K562 (cell line): ENCODE results near the gene C10orf90. TPM values are rescaled to one million over a fixed set of nuclear protein-coding genes. Genes with fewer than 3 reads are reported as not detected.

ENCODE experiments used
- ATAC-seq: fragments of 200-7000 bp; cut with Tn5 transposase; 3 replicates; pipeline ENCODE4 v1.9.1; 2020; ENCODE audit warnings: moderate library complexity
- BruUV-seq: library from RNA; stranded (reverse); fragments of 400-500 nt; replicated peaks from 2 replicates; lab custom pipeline; 2021; lab: Mats Ljungman, UMichigan
- CTCF ChIA-PET: fragments of 300-600 bp; formaldehyde crosslinking; extraction: SDS; loops from one replicate; lab custom pipeline; 2021; ENCODE audit warnings: low intra/inter-chr PET ratio; lab: Yijun Ruan, JAX
- POLR2A ChIA-PET: fragments of 300-600, 350-650 bp; sonication (Branson Sonifier 250); formaldehyde crosslinking; extraction: SDS; loops from one replicate; lab custom pipeline; 2021; ENCODE audit warnings: antibody characterized with exemption, inconsistent platforms; lab: Yijun Ruan, JAX
- DNase-seq, 4 experiments: peaks; one replicate each; pipeline versions ENCODE4 v3.0.0 to v3.0.0-alpha.2; 2011 to 2018; ENCODE audit warnings: low spot score in 3 of 4, mixed read lengths in 3 of 4; ENCODE audit errors: extremely low read depth in 1 of 4
- FAIRE-seq: peaks from 2 replicates; lab custom pipeline; 2011; peaks lifted over from hg19 to GRCh38; lab: Jason Lieb, UNC
- H2AFZ ChIP-seq: 2 replicates; pipeline ENCODE4 v1.6.0; 2011; ENCODE audit warnings: low read depth, low read length, control low read depth, inconsistent platforms
- H3K27ac ChIP-seq: fragments of 200-600 bp; 3 replicates; pipeline ENCODE4 v1.8.0; 2011; ENCODE audit warnings: low read depth, mild to moderate bottlenecking, control low read depth, inconsistent platforms, low read length, moderate library complexity, mixed read lengths; ENCODE audit errors: extremely low read depth
- H3K27me3 ChIP-seq, 2 experiments: fragments of 300-600 bp in 1 of 2; 2 replicates in 1 of 2; 3 replicates in 1 of 2; pipeline versions ENCODE4 v1.6.0 to v1.8.0; 2011; ENCODE audit warnings: inconsistent platforms in 2 of 2, low read length in 2 of 2, mild to moderate bottlenecking in 1 of 2, mixed read lengths in 1 of 2, moderate library complexity in 1 of 2; ENCODE audit not compliant: control insufficient read depth in 2 of 2, insufficient read depth in 2 of 2
- H3K36me3 ChIP-seq: fragments of 300-600 bp; 3 replicates; pipeline ENCODE4 v1.8.0; 2011; ENCODE audit warnings: mild to moderate bottlenecking, low read length, inconsistent platforms; ENCODE audit not compliant: control insufficient read depth, insufficient read depth
- H3K4me1 ChIP-seq, 2 experiments: fragments of 200-600 bp in 1 of 2; replicated peaks in 1 of 2; 2 replicates in 1 of 2; 3 replicates in 1 of 2; pipeline versions ENCODE4 v1.5.1 to v1.8.0; 2011; ENCODE audit warnings: inconsistent platforms in 2 of 2, low read length in 2 of 2, mild to moderate bottlenecking in 1 of 2, mixed read lengths in 1 of 2, moderate library complexity in 1 of 2; ENCODE audit not compliant: control insufficient read depth in 2 of 2, insufficient read depth in 2 of 2
- H3K4me2 ChIP-seq: 2 replicates; pipeline ENCODE4 v1.6.1; 2011; ENCODE audit warnings: low read length, control low read depth, inconsistent platforms, mixed read lengths; ENCODE audit not compliant: insufficient read depth
- H3K4me3 ChIP-seq: fragments of 200-600 bp; sonication (generic), shearing (Covaris generic); 2 replicates; pipeline ENCODE4 v1.5.1; 2016; ENCODE audit warnings: control low read depth, inconsistent platforms
- H3K79me2 ChIP-seq: fragments of 200-600 bp; 3 replicates; pipeline ENCODE4 v1.8.0; 2011; ENCODE audit warnings: low read length, inconsistent platforms; ENCODE audit not compliant: control insufficient read depth, insufficient read depth
- H3K9ac ChIP-seq, 2 experiments: 2 replicates each; pipeline versions ENCODE4 v1.6.0 to v1.6.1; 2011; ENCODE audit warnings: low read depth in 2 of 2, low read length in 2 of 2, control low read depth in 1 of 2, inconsistent platforms in 1 of 2, mild to moderate bottlenecking in 1 of 2, mixed read lengths in 1 of 2; ENCODE audit not compliant: insufficient read depth in 1 of 2
- H3K9me1 ChIP-seq: one replicate; pipeline ENCODE4 v1.6.0; 2011; ENCODE audit warnings: inconsistent platforms, mild to moderate bottlenecking, low read length, moderate library complexity; ENCODE audit not compliant: control insufficient read depth, insufficient read depth
- H3K9me3 ChIP-seq: replicated peaks from 2 replicates; pipeline ENCODE4 v1.5.1; 2011; ENCODE audit warnings: low read depth, low read length, inconsistent platforms; ENCODE audit not compliant: control insufficient read depth, insufficient read depth
- H4K20me1 ChIP-seq: replicated peaks from 2 replicates; pipeline ENCODE4 v1.6.1; 2011; ENCODE audit warnings: low read length, inconsistent platforms, mixed read lengths; ENCODE audit not compliant: control insufficient read depth, insufficient read depth
- POLR2AphosphoS5 ChIP-seq: IDR thresholded peaks from 2 replicates; pipeline ENCODE4 v1.6.1; 2011; ENCODE audit warnings: mild to moderate bottlenecking, low read depth, low read length, moderate library complexity; ENCODE audit not compliant: control insufficient read depth, insufficient read depth
- WGBS: fragments of 100-300 bp; shearing (Covaris generic); methylation state at CpG from one replicate; pipeline ENCODE4 v1.1.6; 2016; ENCODE audit warnings: low coverage, mixed read lengths; ENCODE audit not compliant: insufficient coverage; ENCODE audit errors: missing lambda C conversion rate; 5-methylcytosine and 5-hydroxymethylcytosine counted together
- in situ Hi-C: fragments of 300-500 bp; cut with MboI; formaldehyde crosslinking; loops from 4 replicates; pipeline ENCODE4 v1.15.0; 2018; ENCODE audit warnings: inconsistent platforms, mixed read lengths
- intact Hi-C: fragments of 100-400 bp; cut with micrococcal nuclease; formaldehyde crosslinking; loops from 2 replicates; pipeline ENCODE4 v1.14.2; 2022
- polyA plus RNA-seq, 8 experiments: library from polyadenylated mRNA; depleted of rRNA in 4 of 8; stranded (reverse) in 5 of 8; unstranded in 3 of 8; fragments of >200 nt; fragmentation: Nextera tagmentation in 2 of 8; fragmentation: Illumina TruSeq in 1 of 8; extraction: Ambion mirVana in 2 of 8; extraction: Trizol in 1 of 8; gene quantifications; 2 replicates each; pipeline versions ENCODE4 v1.2.1 to v1.2.3, GENCODE V29; 2011 to 2014; ENCODE audit warnings: inconsistent platforms in 1 of 8, missing spikeins in 1 of 8
- total RNA-seq, 7 experiments: library from RNA; depleted of rRNA in 6 of 7; stranded (reverse); fragments of >200 nt in 6 of 7; fragmentation: Illumina TruSeq in 2 of 7; extraction: Trizol in 2 of 7; gene quantifications; 2 replicates each; pipeline versions ENCODE4 v1.2.1 to v1.2.3, GENCODE V29; 2011 to 2021; ENCODE audit warnings: low replicate concordance in 1 of 7
- TF ChIP-seq, protein P1 (sequence below): fragments of 150-350 bp; conservative IDR thresholded peaks from 2 replicates; pipeline ENCODE4 v1.6.1; 2014; ENCODE audit warnings: low read length

Gene C10orf90
- total and polyA plus RNA-seq, 9 of the 15 experiments (the other 6 are each of a cell fraction or from before 2014, with no cell fraction given): not detected

DNA sequence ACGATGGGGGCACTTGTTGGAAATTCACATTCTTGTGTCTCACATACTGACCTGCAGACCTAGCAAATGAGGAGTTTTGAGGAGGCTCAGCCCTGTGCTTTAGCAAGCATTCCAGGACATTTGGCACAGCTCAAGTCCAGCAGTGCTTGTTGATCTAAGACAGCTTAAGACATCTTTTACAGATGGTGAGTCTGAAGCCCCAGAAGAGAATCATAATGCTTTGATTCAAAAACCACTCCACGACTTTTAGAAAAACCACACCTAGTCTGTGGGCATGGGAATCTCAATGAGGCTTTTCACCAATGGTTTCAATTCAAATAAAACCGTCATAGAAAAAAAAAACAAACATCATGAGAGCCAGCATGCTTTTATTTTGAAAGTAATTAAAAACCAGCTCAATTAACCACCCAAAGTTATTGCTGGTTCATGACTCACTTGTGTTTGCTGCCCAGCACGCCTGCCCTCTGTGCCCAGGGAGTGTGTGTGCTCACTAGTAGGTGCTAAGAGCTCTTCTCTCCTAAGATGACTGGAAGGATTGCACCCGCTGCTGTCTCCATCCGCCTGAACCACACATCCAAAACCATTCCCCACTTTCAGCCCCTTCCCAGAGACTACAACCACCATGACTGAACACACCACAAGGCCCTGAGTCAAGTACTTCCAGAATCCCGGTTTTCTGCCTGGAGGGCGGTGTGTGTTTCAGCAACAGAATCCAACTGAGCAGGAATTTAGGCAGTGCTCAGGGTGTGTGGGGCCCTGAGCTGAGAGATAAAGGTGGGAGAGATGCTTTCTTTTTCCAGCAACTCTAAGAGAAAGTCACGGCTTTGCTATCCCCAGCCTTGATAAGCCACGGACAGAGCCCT is 152.0 kb downstream of the C10orf90 start (continued):
- TF ChIP-seq, protein P1, sequence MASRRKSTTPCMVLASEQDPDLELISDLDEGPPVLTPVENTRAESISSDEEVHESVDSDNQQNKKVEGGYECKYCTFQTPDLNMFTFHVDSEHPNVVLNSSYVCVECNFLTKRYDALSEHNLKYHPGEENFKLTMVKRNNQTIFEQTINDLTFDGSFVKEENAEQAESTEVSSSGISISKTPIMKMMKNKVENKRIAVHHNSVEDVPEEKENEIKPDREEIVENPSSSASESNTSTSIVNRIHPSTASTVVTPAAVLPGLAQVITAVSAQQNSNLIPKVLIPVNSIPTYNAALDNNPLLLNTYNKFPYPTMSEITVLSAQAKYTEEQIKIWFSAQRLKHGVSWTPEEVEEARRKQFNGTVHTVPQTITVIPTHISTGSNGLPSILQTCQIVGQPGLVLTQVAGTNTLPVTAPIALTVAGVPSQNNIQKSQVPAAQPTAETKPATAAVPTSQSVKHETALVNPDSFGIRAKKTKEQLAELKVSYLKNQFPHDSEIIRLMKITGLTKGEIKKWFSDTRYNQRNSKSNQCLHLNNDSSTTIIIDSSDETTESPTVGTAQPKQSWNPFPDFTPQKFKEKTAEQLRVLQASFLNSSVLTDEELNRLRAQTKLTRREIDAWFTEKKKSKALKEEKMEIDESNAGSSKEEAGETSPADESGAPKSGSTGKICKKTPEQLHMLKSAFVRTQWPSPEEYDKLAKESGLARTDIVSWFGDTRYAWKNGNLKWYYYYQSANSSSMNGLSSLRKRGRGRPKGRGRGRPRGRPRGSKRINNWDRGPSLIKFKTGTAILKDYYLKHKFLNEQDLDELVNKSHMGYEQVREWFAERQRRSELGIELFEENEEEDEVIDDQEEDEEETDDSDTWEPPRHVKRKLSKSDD: no peak

DNA sequence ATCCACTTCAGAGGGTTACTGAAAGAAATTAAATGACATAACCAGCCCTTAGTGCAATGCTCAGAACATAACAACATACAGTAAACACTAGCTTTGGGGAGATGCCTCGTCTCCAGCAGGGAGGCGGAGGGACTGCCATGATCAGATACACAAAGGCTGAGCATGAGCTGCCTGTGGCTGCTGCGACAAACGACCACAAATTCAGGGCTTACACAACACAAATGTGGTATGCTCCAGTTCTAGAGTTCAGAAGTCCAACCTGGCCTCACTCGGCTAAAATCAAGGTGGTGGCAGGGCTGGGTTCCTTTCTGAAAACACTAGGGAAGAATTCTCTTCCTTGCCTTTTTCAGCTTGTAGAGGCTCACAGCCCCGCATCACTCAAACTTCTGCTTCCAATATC is 154.0 kb downstream of the C10orf90 start:
- no peak for ATAC-seq
- H3K27me3 ChIP-seq: no peaks in the 10 kb centered on the region; a peak in 1 of 5 replicates
- no peaks in the 10 kb centered on the region for H3K4me1 ChIP-seq
- H3K27ac ChIP-seq: no peak overlapping the region
- POLR2A ChIA-PET: no interaction called here
- H4K20me1 ChIP-seq: no peaks in the 10 kb centered on the region
- H3K9ac ChIP-seq: no peak overlapping the region
- FAIRE-seq: no peak
- no peaks in the 10 kb centered on the region for H3K9me3 ChIP-seq
- 0% methylated on average over 6 of the region's 6 CpGs for WGBS
- no peak overlapping the region for H3K4me2 ChIP-seq
- no peaks in the 10 kb centered on the region for H3K36me3 ChIP-seq
- TF ChIP-seq POLR2AphosphoS5: no peak
- H2AFZ ChIP-seq: no peak overlapping the region
- no peaks in the 10 kb centered on the region for H3K79me2 ChIP-seq
- intact Hi-C loops (no loop called here), in situ Hi-C loops (no loop called here)
- no peak overlapping the region for H3K4me3 ChIP-seq
- no peak for DNase-seq
- CTCF ChIA-PET: no interaction called here
- no TSS peak for BruUV-seq
- H3K9me1 ChIP-seq: no peaks in the 10 kb centered on the region
